DOHH2 (cell line): ENCODE results near the gene CTNNBL1.

Experiments used
- H3F3A ChIP-seq: fragments of 200-600 bp; sonication (generic), shearing (Covaris generic); 2 replicates; pipeline ENCODE4 v1.6.0; 2016; ENCODE audit warnings: antibody characterized with exemption, mild to moderate bottlenecking; ENCODE audit not compliant: control insufficient read depth, insufficient read depth
- H3K27ac ChIP-seq: fragments of 200-600 bp; sonication (generic); 2 replicates; pipeline ENCODE4 v1.5.1; 2014; ENCODE audit warnings: low read depth, mild to moderate bottlenecking, low read length, moderate library complexity
- H3K27me3 ChIP-seq: fragments of 200-600 bp; sonication (generic); 2 replicates; pipeline ENCODE4 v1.6.1; 2014; ENCODE audit warnings: mild to moderate bottlenecking, low read length, mixed read lengths; ENCODE audit not compliant: control insufficient read depth
- H3K36me3 ChIP-seq: fragments of 200-600 bp; sonication (generic); 2 replicates; pipeline ENCODE4 v1.6.1; 2014; ENCODE audit warnings: mild to moderate bottlenecking, low read length, moderate library complexity, mixed read lengths; ENCODE audit not compliant: control insufficient read depth
- H3K4me1 ChIP-seq: fragments of 200-600 bp; sonication (generic); 2 replicates; pipeline ENCODE4 v1.6.1; 2014; ENCODE audit warnings: mild to moderate bottlenecking, low read length, mixed read lengths; ENCODE audit not compliant: control insufficient read depth
- H3K4me2 ChIP-seq: fragments of 200-600 bp; sonication (generic); 2 replicates; pipeline ENCODE4 v1.6.0; 2014; ENCODE audit warnings: mild to moderate bottlenecking, low read length, moderate library complexity
- H3K4me3 ChIP-seq: fragments of 200-600 bp; sonication (generic); 2 replicates; pipeline ENCODE4 v1.5.1; 2014; ENCODE audit warnings: mild to moderate bottlenecking, low read length, mixed read lengths
- H3K79me2 ChIP-seq: fragments of 200-600 bp; sonication (generic); 2 replicates; pipeline ENCODE4 v1.6.1; 2014; ENCODE audit warnings: mild to moderate bottlenecking, low read length, mixed read lengths; ENCODE audit not compliant: control insufficient read depth
- H3K9me2 ChIP-seq: fragments of 200-600 bp; sonication (generic); replicated peaks from 2 replicates; pipeline ENCODE4 v1.6.1; 2014; ENCODE audit warnings: mild to moderate bottlenecking, low read length, mixed read lengths; ENCODE audit not compliant: control insufficient read depth
- H3K9me3 ChIP-seq: fragments of 200-600 bp; sonication (generic); 2 replicates; pipeline ENCODE4 v1.6.1; 2014; ENCODE audit warnings: antibody characterized with exemption, low read length, mixed read lengths; ENCODE audit not compliant: control insufficient read depth, insufficient read depth
- H4K20me1 ChIP-seq: fragments of 200-600 bp; sonication (generic); 2 replicates; pipeline ENCODE4 v1.6.0; 2014; ENCODE audit warnings: low read depth, mild to moderate bottlenecking, antibody characterized with exemption, low read length, moderate library complexity; ENCODE audit not compliant: control insufficient read depth, insufficient read depth
- EZH2phosphoT487 ChIP-seq: fragments of 200-600 bp; sonication (generic); IDR thresholded peaks from 2 replicates; pipeline ENCODE4 v1.6.1; 2017; ENCODE audit warnings: borderline replicate concordance, mild to moderate bottlenecking, antibody characterized with exemption, low read length, moderate library complexity, mixed read lengths
- TF ChIP-seq, protein P1 (sequence below): fragments of 200-600 bp; sonication (generic); IDR thresholded peaks from one replicate; pipeline ENCODE4 v1.5.1; 2014; ENCODE audit warnings: antibody characterized with exemption, mild to moderate bottlenecking, low read depth, low read length; ENCODE audit not compliant: poor library complexity, severe bottlenecking

CTNNBL1 gene

DNA sequence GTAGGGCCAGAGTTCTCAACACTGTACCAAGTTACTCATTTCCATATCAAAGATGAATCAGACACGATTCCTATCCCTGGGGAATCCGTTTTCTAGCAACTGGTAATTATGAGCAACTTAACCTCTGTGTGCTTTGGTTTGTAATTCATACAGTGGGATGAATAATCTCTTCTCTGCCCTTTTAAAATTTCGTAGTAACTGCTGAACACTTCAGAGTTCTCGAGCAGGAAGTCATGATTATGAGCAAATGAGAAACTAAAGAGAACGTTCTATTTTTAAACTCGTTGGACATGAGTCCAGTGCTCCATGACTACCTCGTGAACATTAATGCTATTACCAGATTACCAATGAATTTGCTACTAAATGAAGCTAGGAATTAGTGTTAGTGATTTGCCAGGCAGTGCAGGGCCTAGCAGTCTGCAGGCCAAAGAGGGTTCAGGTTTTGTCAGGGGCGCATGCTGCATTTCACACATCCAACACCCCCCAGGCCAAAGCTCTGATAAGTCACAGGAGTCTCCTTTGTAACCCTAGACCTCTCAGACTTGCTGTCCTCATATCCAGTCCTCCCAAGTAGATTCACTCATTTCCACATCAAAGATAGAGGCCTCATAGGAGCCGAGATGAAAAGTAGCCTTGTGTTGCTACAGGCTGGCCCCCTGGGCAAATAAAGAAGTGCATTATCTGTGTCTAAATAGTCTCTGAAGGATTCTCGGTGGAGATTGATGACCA, 163.3 kb downstream of the CTNNBL1 start:
- Histone ChIP-seq H3K79me2 (no peaks in the 10 kb centered on the region), H3K36me3 (peaks cover 12% of the 10 kb centered on the region), H4K20me1 (0 out of 2 replicates have a peak, but pooled peaks cover 4% of the 10 kb centered on the region), H3K9me3 (no peaks in the 10 kb centered on the region), H3K4me1 (peaks cover 11% of the 10 kb centered on the region), H3K4me2 (no peak overlapping the region), H3K4me3 (no peak overlapping the region), H3F3A (no peaks in the 10 kb centered on the region), H3K27ac (no peak overlapping the region), H3K9me2 (no peaks in the 10 kb centered on the region), H3K27me3 (no peaks in the 10 kb centered on the region)
- TF ChIP-seq, protein P1, sequence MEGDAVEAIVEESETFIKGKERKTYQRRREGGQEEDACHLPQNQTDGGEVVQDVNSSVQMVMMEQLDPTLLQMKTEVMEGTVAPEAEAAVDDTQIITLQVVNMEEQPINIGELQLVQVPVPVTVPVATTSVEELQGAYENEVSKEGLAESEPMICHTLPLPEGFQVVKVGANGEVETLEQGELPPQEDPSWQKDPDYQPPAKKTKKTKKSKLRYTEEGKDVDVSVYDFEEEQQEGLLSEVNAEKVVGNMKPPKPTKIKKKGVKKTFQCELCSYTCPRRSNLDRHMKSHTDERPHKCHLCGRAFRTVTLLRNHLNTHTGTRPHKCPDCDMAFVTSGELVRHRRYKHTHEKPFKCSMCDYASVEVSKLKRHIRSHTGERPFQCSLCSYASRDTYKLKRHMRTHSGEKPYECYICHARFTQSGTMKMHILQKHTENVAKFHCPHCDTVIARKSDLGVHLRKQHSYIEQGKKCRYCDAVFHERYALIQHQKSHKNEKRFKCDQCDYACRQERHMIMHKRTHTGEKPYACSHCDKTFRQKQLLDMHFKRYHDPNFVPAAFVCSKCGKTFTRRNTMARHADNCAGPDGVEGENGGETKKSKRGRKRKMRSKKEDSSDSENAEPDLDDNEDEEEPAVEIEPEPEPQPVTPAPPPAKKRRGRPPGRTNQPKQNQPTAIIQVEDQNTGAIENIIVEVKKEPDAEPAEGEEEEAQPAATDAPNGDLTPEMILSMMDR: no peak
- TF ChIP-seq EZH2phosphoT487: no peak

DNA sequence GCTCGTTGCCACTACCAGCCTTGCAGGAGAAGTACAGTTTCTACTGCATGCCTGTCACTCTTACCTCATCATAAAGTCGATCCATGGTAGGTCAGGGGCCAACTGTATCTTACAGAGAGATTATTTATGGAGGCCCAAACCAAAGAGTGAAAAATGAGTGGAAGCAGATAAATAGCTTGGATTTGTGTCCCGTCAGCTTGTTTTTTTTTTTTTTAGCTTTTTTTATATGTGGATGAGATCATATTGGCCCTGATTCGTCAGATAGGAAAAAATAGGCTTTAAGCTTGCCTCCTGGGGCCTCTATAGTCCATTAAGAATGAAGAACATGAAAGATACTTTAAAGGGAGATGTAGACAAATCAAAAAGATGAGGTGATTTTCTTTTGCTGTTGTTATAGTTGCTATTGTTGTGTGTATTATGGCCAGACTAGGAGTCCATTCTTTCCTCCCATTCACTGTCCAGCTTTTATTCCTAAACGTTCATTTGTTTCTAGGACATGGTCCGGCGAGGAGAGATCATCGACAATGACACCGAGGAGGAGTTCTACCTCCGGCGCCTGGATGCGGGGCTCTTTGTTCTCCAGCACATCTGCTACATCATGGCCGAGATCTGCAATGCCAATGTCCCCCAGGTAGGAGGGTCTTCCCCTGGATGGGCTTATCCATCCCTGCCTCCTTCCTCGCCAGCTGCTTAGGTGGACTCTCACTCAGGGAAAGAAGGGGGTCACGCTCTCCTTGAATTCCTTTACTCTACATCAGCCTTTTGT, 165.8 kb downstream of the CTNNBL1 start:
- Histone ChIP-seq H3K27me3 (no peaks in the 10 kb centered on the region), H3K36me3 (peaks cover 12% of the 10 kb centered on the region), H3K9me2 (no peaks in the 10 kb centered on the region), H3K79me2 (no peaks in the 10 kb centered on the region), H3K27ac (no peak overlapping the region), H3K4me3 (no peak overlapping the region), H4K20me1 (0 out of 2 replicates have a peak, but pooled peaks cover 4% of the 10 kb centered on the region), H3K4me1 (no peaks in the 10 kb centered on the region), H3F3A (no peaks in the 10 kb centered on the region), H3K4me2 (no peak overlapping the region), H3K9me3 (no peaks in the 10 kb centered on the region)
- no peak for TF ChIP-seq EZH2phosphoT487
- TF ChIP-seq, protein P1: no peak

DNA sequence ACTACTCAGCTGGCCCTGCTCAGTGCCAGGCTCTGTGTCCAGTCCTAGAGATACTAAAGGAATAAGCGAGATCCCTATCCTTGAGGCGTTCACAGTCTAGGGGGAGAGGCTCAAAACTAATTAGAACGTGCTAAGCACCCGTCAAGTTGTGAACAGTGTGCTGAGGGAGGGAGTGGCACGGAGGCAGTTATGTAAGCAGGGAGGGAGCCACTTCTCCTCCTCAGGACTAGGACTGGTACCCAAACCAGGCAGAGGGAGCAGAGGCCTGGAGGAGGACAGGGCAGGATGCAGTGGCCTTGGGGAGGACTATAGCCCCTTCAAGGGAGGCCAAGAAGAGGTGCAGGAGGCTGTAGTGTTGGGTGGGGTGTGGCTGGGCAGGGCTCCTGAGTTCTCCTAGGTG, 169.5 kb downstream of the CTNNBL1 start:
- Histone ChIP-seq H3K79me2 (no peaks in the 10 kb centered on the region), H3K4me1 (no peaks in the 10 kb centered on the region), H4K20me1 (no peaks in the 10 kb centered on the region), H3K27me3 (no peaks in the 10 kb centered on the region), H3F3A (no peaks in the 10 kb centered on the region), H3K9me3 (no peaks in the 10 kb centered on the region), H3K9me2 (no peaks in the 10 kb centered on the region), H3K36me3 (peaks cover 12% of the 10 kb centered on the region; the same call in 1 of the 2 replicates), H3K4me3 (no peak overlapping the region), H3K4me2 (no peak overlapping the region), H3K27ac (no peak overlapping the region)
- TF ChIP-seq, protein P1: no peak
- no peak for TF ChIP-seq EZH2phosphoT487
